ENCODE data around the gene SCYL1. TPM values are rescaled to one million over a fixed set of nuclear protein-coding genes. Genes with fewer than 3 reads are reported as not detected.

Gene SCYL1
- 64.0 and 70.9 TPM in 2 replicates for total RNA-seq

GRCh38 chr11:65524741-65525545 lies at the start of gene SCYL1:
Gene SCYL1 (plus strand): TSS chr11:65525083. CDS start chr11:65525154, 71 bp downstream.

GRCh38 chr11:65498977-65499712 lies 25.7 kb upstream of the SCYL1 start, which contains the start of gene MALAT1:
Gene MALAT1 (plus strand): TSS chr11:65499045.

GRCh38 chr11:65558002-65558929 lies 33.4 kb downstream of the SCYL1 start, which contains the start of gene LTBP3:
Gene LTBP3 (minus strand): TSS chr11:65558359. CDS start chr11:65557959, 400 bp downstream.

GRCh38 chr11:65569973-65570918 lies 45.4 kb downstream of the SCYL1 start, which contains the start of gene ZNRD2:
Gene ZNRD2 (plus strand): TSS chr11:65570477. CDS start chr11:65570492, 15 bp downstream.

GRCh38 chr11:65572356-65573051 lies 47.6 kb downstream of the SCYL1 start, which contains the start of gene FAM89B:
Gene FAM89B (plus strand): TSS chr11:65572538. CDS start chr11:65572670, 132 bp downstream.

GRCh38 chr11:65575568-65576231 lies 50.8 kb downstream of the SCYL1 start, which contains the start of gene EHBP1L1:
Gene EHBP1L1 (plus strand): TSS chr11:65576053. CDS start chr11:65576303, 250 bp downstream.

Other genes with a start within 250 kb of the SCYL1 start
- 17.4 and 19.1 TPM in 2 replicates for gene CDC42EP2, start 210.2 kb upstream of the SCYL1 start, total RNA-seq
- gene DPF2, start 191.2 kb upstream of the SCYL1 start, total RNA-seq: 24.2 and 27.9 TPM in 2 replicates
- 0.09 and 0.27 TPM in 2 replicates for gene TIGD3, start 170.3 kb upstream of the SCYL1 start, total RNA-seq
- gene SLC25A45, start 142.4 kb upstream of the SCYL1 start, total RNA-seq: 0.75 and 0.90 TPM in 2 replicates
- 57.5 and 58.2 TPM in 2 replicates for gene FRMD8, start 138.4 kb upstream of the SCYL1 start, total RNA-seq
- 78.3 and 264 TPM in 2 replicates for gene NEAT1, start 102.3 kb upstream of the SCYL1 start, total RNA-seq
- gene MALAT1, start 26.0 kb upstream of the SCYL1 start, total RNA-seq: 3,896 and 9,461 TPM in 2 replicates
- 22.0 and 64.9 TPM in 2 replicates for gene LTBP3, start 33.3 kb downstream of the SCYL1 start, total RNA-seq
- 46.6 and 57.7 TPM in 2 replicates for gene ZNRD2, start 45.4 kb downstream of the SCYL1 start, total RNA-seq
- 17.2 and 22.1 TPM in 2 replicates for gene FAM89B, start 47.5 kb downstream of the SCYL1 start, total RNA-seq
- gene EHBP1L1, start 51.0 kb downstream of the SCYL1 start, total RNA-seq: 27.8 and 58.7 TPM in 2 replicates
- 0.18 and 0.47 TPM in 2 replicates for gene KCNK7, start 70.7 kb downstream of the SCYL1 start, total RNA-seq
- gene MAP3K11, start 89.1 kb downstream of the SCYL1 start, total RNA-seq: 76.3 and 82.1 TPM in 2 replicates
- gene PCNX3, start 90.7 kb downstream of the SCYL1 start, total RNA-seq: 12.2 and 17.9 TPM in 2 replicates
- gene SIPA1, start 113.0 kb downstream of the SCYL1 start, total RNA-seq: 44.3 and 58.9 TPM in 2 replicates
- 16.1 and 26.0 TPM in 2 replicates for gene RELA, start 137.8 kb downstream of the SCYL1 start, total RNA-seq
- 37.5 and 39.5 TPM in 2 replicates for gene KAT5, start 187.2 kb downstream of the SCYL1 start, total RNA-seq
- gene RNASEH2C, start 195.7 kb downstream of the SCYL1 start, total RNA-seq: 47.5 and 48.0 TPM in 2 replicates

Measured in endothelial cell of coronary artery (primary cell).